GM21786 (cell line): ENCODE measurements around the gene SSC4D.

ENCODE experiments used
- ATAC-seq: cut with Tn5 transposase; IDR thresholded peaks from one replicate; pipeline ENCODE4 v1.9.1; 2021; ENCODE audit not compliant: unreplicated experiment

The SSC4D gene

GRCh38 chr7:76356115-76356514 lies 53.4 kb downstream of the SSC4D start:
- no peak for ATAC-seq

GRCh38 chr7:76354981-76355730 lies 54.3 kb downstream of the SSC4D start:
- ATAC-seq: no peak

GRCh38 chr7:76354516-76354915 lies 55.0 kb downstream of the SSC4D start:
- ATAC-seq: no peak

- no peak for ATAC-seq
Observed at GRCh38 chr7:76353744-76354143, 55.8 kb downstream of the SSC4D start.

GRCh38 chr7:76352193-76352592 lies 57.3 kb downstream of the SSC4D start:
- no peak for ATAC-seq

- ATAC-seq: no peak
Observed at GRCh38 chr7:76351372-76351771, 58.1 kb downstream of the SSC4D start.

GRCh38 chr7:76349313-76349885 lies 60.1 kb downstream of the SSC4D start:
- no peak for ATAC-seq

GRCh38 chr7:76347710-76348109 lies 61.8 kb downstream of the SSC4D start:
- no peak for ATAC-seq

GRCh38 chr7:76346778-76347177 lies 62.7 kb downstream of the SSC4D start:
- ATAC-seq: no peak

- no peak for ATAC-seq
Observed at GRCh38 chr7:76346097-76346496, 63.4 kb downstream of the SSC4D start.

GRCh38 chr7:76343931-76344321 lies 65.6 kb downstream of the SSC4D start:
- ATAC-seq: no peak

- ATAC-seq: no peak
Observed at GRCh38 chr7:76343294-76343930, 66.1 kb downstream of the SSC4D start.

GRCh38 chr7:76342222-76342621 lies 67.3 kb downstream of the SSC4D start:
- ATAC-seq: no peak

- no peak for ATAC-seq
Observed at GRCh38 chr7:76340617-76341131, 68.8 kb downstream of the SSC4D start.
